Parathyroid adenoma (tissue), 2 donors: ENCODE measurements around the gene MTF1.

Experiments used
- H2AFZ ChIP-seq: fragments of 300-600 bp; sonication (generic); one replicate; pipeline ENCODE4 v1.7.0; 2017; ENCODE audit warnings: antibody characterized with exemption, mild to moderate bottlenecking
- H3K27ac ChIP-seq: fragments of 300-600 bp; sonication (generic); one replicate; pipeline ENCODE4 v1.7.0; 2017
- H3K27me3 ChIP-seq: fragments of 300-600 bp; sonication (generic); one replicate; pipeline ENCODE4 v1.7.0; 2017; ENCODE audit warnings: low read length; ENCODE audit not compliant: control insufficient read depth, insufficient read depth
- H3K36me3 ChIP-seq: fragments of 300-600 bp; sonication (generic); one replicate; pipeline ENCODE4 v1.7.0; 2017; ENCODE audit warnings: low read length; ENCODE audit not compliant: control insufficient read depth, insufficient read depth
- H3K4me1 ChIP-seq: fragments of 300-600 bp; sonication (generic); one replicate; pipeline ENCODE4 v1.7.0; 2017; ENCODE audit warnings: control low read depth
- H3K4me2 ChIP-seq: fragments of 300-600 bp; sonication (generic); one replicate; pipeline ENCODE4 v1.7.0; 2017; ENCODE audit warnings: low read length
- H3K4me3 ChIP-seq: fragments of 300-600 bp; sonication (generic); one replicate; pipeline ENCODE4 v1.7.0; 2017; ENCODE audit warnings: low read depth, low read length
- H3K79me2 ChIP-seq: fragments of 300-600 bp; sonication (generic); one replicate; pipeline ENCODE4 v1.7.0; 2017; ENCODE audit warnings: control low read depth
- H3K9ac ChIP-seq: fragments of 300-600 bp; sonication (generic); one replicate; pipeline ENCODE4 v1.7.0; 2017; ENCODE audit warnings: mild to moderate bottlenecking
- H3K9me3 ChIP-seq: fragments of 300-600 bp; sonication (generic); one replicate; pipeline ENCODE4 v1.7.0; 2017; ENCODE audit warnings: low read length; ENCODE audit not compliant: control insufficient read depth
- TF ChIP-seq, protein P1 (sequence below): fragments of 300-600 bp; sonication (generic); IDR thresholded peaks from one replicate; pipeline ENCODE4 v1.7.0; 2017; ENCODE audit warnings: antibody characterized with exemption, mild to moderate bottlenecking
- donor health status: primary hyperparathyroidism.

The MTF1 gene

DNA sequence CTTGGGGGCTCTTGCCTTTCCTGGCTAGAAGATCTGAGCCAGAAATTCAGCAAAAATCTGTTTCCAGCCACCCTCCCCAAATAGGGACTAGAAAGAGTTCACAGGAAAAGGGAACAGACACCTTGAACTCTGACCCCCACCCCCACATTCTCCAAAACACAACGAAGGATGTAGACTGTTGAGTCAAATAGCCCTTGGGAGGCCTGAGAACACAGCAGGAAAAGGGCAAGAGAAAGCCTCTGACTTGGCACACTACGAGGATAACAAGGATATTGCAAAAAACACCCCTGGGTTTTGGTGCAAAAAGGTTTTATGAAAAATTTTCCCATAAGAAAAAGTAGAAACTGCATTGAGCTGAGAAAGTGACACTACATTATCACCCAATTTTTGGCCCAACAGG lies 49.5 kb downstream of the MTF1 start:
- Histone ChIP-seq H3K9me3 (no peaks in the 10 kb centered on the region), H3K4me2 (no peak overlapping the region), H3K4me3 (no peak overlapping the region), H3K27me3 (no peaks in the 10 kb centered on the region), H3K79me2 (no peaks in the 10 kb centered on the region), H2AFZ (no peak overlapping the region), H3K36me3 (no peaks in the 10 kb centered on the region), H3K9ac (no peak overlapping the region), H3K27ac (no peak overlapping the region), H3K4me1 (peaks cover 4% of the 10 kb centered on the region)
- TF ChIP-seq, protein P1, sequence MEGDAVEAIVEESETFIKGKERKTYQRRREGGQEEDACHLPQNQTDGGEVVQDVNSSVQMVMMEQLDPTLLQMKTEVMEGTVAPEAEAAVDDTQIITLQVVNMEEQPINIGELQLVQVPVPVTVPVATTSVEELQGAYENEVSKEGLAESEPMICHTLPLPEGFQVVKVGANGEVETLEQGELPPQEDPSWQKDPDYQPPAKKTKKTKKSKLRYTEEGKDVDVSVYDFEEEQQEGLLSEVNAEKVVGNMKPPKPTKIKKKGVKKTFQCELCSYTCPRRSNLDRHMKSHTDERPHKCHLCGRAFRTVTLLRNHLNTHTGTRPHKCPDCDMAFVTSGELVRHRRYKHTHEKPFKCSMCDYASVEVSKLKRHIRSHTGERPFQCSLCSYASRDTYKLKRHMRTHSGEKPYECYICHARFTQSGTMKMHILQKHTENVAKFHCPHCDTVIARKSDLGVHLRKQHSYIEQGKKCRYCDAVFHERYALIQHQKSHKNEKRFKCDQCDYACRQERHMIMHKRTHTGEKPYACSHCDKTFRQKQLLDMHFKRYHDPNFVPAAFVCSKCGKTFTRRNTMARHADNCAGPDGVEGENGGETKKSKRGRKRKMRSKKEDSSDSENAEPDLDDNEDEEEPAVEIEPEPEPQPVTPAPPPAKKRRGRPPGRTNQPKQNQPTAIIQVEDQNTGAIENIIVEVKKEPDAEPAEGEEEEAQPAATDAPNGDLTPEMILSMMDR: no peak

DNA sequence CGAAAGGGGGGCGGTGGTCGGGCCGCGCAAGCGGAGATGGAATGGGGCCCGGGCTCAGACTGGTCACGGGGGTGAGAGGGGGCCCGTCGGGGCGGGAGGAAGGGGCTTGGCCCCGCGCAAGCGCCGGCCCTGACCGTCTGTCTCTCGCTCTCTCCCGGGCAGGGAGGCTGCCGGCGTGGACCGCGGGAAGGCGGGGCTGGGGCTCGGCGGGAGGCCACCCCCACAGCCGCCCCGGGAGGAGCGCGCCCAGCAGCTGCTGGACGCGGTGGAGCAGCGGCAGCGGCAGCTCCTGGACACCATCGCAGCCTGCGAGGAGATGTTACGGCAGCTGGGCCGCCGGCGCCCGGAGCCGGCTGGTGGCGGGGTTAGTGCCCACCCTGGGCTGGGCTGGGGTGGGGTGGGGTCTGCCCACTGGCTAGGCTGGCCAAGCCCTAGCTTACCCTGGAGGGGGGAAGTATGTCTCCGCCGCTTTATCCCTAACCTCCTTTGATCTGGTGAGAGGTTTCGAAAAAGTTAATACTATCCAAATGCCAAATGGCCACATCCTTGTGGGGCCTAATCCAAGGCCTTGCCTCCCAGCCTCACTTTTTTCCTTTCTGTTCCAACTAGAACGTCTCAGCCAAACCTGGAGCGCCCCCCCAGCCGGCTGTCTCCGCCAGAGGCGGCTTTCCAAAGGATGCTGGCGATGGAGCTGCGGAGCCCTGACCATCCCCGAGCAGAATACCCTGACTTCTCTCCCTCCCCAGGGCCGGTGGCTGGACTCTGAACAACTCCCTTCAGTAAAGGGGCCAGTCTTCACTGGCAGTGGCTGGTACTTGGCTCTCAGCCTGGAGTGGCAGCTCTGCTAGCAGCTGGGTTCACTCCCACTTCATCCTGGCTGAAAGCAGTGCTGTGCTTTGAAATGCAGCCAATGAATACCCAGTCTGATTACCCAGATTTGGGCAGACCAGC lies 50.7 kb downstream of the MTF1 start:
- Histone ChIP-seq H3K36me3 (no peaks in the 10 kb centered on the region), H3K9ac (peak overlapping the region; percentile 22), H3K27me3 (no peaks in the 10 kb centered on the region), H3K4me2 (peak overlapping the region; percentile 80), H3K79me2 (no peaks in the 10 kb centered on the region), H3K4me3 (peak overlapping the region; percentile 71), H2AFZ (peak overlapping the region; percentile 78), H3K4me1 (peaks cover 4% of the 10 kb centered on the region), H3K27ac (peak overlapping the region; percentile 79), H3K9me3 (no peaks in the 10 kb centered on the region)
- TF ChIP-seq, protein P1: no peak

DNA sequence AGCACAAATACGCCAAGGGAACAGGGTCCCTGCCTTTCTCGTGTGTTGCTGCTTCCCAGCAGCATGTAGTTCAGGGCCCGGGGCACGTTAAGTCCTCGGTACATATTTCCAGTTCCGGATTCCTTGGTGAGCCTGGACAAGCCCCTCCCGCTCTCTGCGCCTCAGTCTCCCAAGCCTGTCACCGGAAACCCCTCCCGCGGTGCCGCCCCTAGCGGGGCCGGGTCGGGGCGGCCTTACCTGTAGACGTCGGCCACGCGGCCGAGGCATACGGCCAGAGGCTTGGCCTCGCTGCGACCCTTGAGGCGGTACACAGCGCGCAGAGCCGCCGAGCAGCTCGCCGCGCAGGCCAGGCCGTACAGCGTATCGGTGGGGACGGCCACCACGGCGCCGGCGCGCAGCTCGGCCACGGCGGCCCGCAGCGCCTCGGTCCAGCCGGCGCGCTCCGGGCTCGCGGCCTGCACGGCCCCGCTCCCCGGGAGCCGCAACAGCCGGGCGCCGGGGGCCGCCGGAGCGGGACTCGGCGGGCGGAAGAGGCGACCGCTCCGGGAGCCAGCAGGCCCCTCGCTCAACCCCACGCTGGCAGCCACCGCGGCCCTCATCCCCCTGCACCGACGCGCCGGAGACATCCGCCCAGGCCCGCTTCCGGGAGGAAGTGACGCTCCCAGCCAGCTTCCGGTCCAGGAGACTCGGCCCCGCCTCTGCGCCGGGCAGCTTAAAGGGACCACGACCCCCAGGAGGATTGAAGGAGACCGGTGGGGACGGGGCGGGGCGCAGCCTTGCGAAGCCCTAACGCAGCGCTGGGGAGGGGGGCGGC lies 51.6 kb downstream of the MTF1 start, which contains the start of the genes C1orf122 and YRDC:
C1orf122 (plus strand) TSS at position 236 of the 814 bp plus-strand sequence. CDS start 615 bp downstream, outside the sequence.
YRDC (minus strand) TSS at position 654 of the 814 bp plus-strand sequence; CDS start at position 626, 28 bp downstream.
- Histone ChIP-seq H3K36me3 (no peaks in the 10 kb centered on the region), H3K9me3 (no peaks in the 10 kb centered on the region), H3K27me3 (no peaks in the 10 kb centered on the region), H3K27ac (peak within 1 kb of the TSS; percentile 79), H2AFZ (peak within 1 kb of the TSS; percentile 78), H3K4me1 (peaks cover 4% of the 10 kb centered on the region), H3K4me3 (peak within 1 kb of the TSS; percentile 71), H3K9ac (peak within 1 kb of the TSS; percentile 22), H3K4me2 (peak within 1 kb of the TSS; percentile 80), H3K79me2 (no peaks in the 10 kb centered on the region)
- TF ChIP-seq, protein P1: no peak

DNA sequence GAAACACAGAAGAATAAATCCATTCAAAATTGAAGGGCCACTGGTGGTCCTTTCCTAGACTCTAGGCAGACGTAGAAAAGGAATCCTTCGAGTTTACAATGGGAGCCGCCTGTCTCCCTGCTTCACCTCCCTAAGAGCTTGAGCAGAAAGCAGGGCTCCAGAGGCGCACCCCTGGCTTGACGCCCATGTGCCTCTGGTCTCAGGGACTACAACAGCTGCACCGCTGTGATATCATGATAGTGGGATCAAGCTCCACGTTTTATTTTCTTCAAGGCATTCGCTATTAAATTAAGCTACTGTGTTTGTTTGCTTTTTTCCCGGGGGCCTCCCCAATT lies 52.2 kb downstream of the MTF1 start:
- H3K9me3 ChIP-seq: no peaks in the 10 kb centered on the region
- H3K27ac ChIP-seq: peak overlapping the region; percentile 26
- H3K27me3 ChIP-seq: no peaks in the 10 kb centered on the region
- H3K9ac ChIP-seq: no peak overlapping the region
- TF ChIP-seq, protein P1: no peak
- H3K79me2 ChIP-seq: no peaks in the 10 kb centered on the region
- no peak overlapping the region for H2AFZ ChIP-seq
- H3K4me2 ChIP-seq: peak overlapping the region; percentile 80
- peak overlapping the region; percentile 71 for H3K4me3 ChIP-seq
- peaks cover 4% of the 10 kb centered on the region for H3K4me1 ChIP-seq
- H3K36me3 ChIP-seq: no peaks in the 10 kb centered on the region
